Smooth muscle cell (in vitro differentiated cells): Measurements from ENCODE around the gene FAM83B. TPM values are rescaled to one million over a fixed set of nuclear protein-coding genes. Genes with fewer than 3 reads are reported as not detected.

Experiments used
- DNase-seq: peaks from one replicate; lab custom pipeline; 2025; ENCODE audit not compliant: unreplicated experiment; lab: John Stamatoyannopoulos, UW
- H2AFZ ChIP-seq: fragments of 200-600 bp; sonication (generic); 2 replicates; pipeline ENCODE4 v1.6.0; 2016; ENCODE audit warnings: antibody characterized with exemption, low read depth, mild to moderate bottlenecking
- H3F3A ChIP-seq: fragments of 200-600 bp; sonication (generic); 2 replicates; pipeline ENCODE4 v1.6.0; 2017; ENCODE audit warnings: antibody characterized with exemption, low read depth
- H3K27ac ChIP-seq: fragments of 200-600 bp; sonication (generic); 2 replicates; pipeline ENCODE4 v1.5.1; 2016; ENCODE audit warnings: low read depth, mild to moderate bottlenecking
- H3K27me3 ChIP-seq: fragments of 200-600 bp; sonication (generic); 2 replicates; pipeline ENCODE4 v1.6.1; 2016; ENCODE audit warnings: low read depth, mild to moderate bottlenecking
- H3K36me3 ChIP-seq: fragments of 200-600 bp; sonication (generic); 2 replicates; pipeline ENCODE4 v1.5.1; 2016; ENCODE audit warnings: low read depth
- H3K4me1 ChIP-seq: fragments of 200-600 bp; sonication (generic); 2 replicates; pipeline ENCODE4 v1.5.1; 2016; ENCODE audit warnings: low read depth
- H3K4me2 ChIP-seq: fragments of 200-600 bp; sonication (generic); 2 replicates; pipeline ENCODE4 v1.6.0; 2016; ENCODE audit warnings: mild to moderate bottlenecking
- H3K4me3 ChIP-seq: fragments of 200-600 bp; sonication (generic); 2 replicates; pipeline ENCODE4 v1.5.1; 2016; ENCODE audit warnings: mild to moderate bottlenecking
- H3K79me2 ChIP-seq: fragments of 200-600 bp; sonication (generic); 2 replicates; pipeline ENCODE4 v1.6.0; 2016; ENCODE audit warnings: low read depth, mild to moderate bottlenecking
- H3K9ac ChIP-seq: fragments of 200-600 bp; sonication (generic); 2 replicates; pipeline ENCODE4 v1.6.0; 2016; ENCODE audit warnings: low read depth
- H3K9me3 ChIP-seq: fragments of 200-600 bp; sonication (generic); replicated peaks from 2 replicates; pipeline ENCODE4 v1.5.1; 2016; ENCODE audit warnings: low read depth
- H4K20me1 ChIP-seq: fragments of 200-600 bp; sonication (generic); 2 replicates; pipeline ENCODE4 v1.6.0; 2016; ENCODE audit warnings: low read depth
- WGBS: methylation state at CpG from one replicate; pipeline ENCODE4 v1.1.7; 2016; ENCODE audit warnings: low lambda C conversion rate; 5-methylcytosine and 5-hydroxymethylcytosine counted together
- polyA plus RNA-seq: library from polyadenylated mRNA; unstranded; fragments of >200 nt; fragmentation: Nextera tagmentation; extraction: Ambion mirVana; gene quantifications from 2 replicates; pipeline ENCODE4 v1.2.1, GENCODE V29; 2016
- total RNA-seq: library from RNA; depleted of rRNA; stranded (reverse); fragments of >200 nt; gene quantifications from 2 replicates; pipeline ENCODE4 v1.2.3, GENCODE V29; 2014
- TF ChIP-seq, protein P1 (sequence below): fragments of 200-600 bp; sonication (generic); IDR thresholded peaks from 2 replicates; pipeline ENCODE4 v1.5.1; 2017; ENCODE audit warnings: borderline replicate concordance, mild to moderate bottlenecking, antibody characterized with exemption; ENCODE audit not compliant: insufficient read depth, poor library complexity, severe bottlenecking

The FAM83B gene
- total and polyA plus RNA-seq, 2 experiments from 2014 or later, result 1.1 to 28.7 TPM

DNA sequence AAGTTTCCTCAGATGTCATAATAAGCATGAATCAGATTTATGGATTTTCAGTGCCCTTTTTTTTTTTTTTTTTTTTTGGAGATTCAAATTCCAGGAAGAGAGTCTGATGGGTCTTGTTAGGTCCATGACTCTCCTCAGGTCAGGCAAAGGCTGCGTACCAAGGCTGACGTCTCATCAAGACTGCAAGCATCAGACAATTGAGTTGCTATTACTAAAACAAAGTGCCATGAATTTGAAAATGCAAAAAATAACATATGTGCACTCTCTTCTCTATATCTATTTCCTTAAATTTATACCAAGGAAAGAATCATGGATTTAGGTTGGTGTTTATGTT is 134.7 kb downstream of the FAM83B start:
- H4K20me1 ChIP-seq, result no peaks in the 10 kb centered on the region
- no peaks in the 10 kb centered on the region for H3K4me1 ChIP-seq
- H3K9ac ChIP-seq, result no peak overlapping the region
- H3K27ac ChIP-seq, result no peak overlapping the region
- no peak overlapping the region for H3K4me3 ChIP-seq
- H3K27me3 ChIP-seq, result no peaks in the 10 kb centered on the region
- H3F3A ChIP-seq, result no peaks in the 10 kb centered on the region
- no peaks in the 10 kb centered on the region for H3K9me3 ChIP-seq
- WGBS, result 100% methylated on average over 2 of the region's 2 CpGs
- TF ChIP-seq, protein P1, sequence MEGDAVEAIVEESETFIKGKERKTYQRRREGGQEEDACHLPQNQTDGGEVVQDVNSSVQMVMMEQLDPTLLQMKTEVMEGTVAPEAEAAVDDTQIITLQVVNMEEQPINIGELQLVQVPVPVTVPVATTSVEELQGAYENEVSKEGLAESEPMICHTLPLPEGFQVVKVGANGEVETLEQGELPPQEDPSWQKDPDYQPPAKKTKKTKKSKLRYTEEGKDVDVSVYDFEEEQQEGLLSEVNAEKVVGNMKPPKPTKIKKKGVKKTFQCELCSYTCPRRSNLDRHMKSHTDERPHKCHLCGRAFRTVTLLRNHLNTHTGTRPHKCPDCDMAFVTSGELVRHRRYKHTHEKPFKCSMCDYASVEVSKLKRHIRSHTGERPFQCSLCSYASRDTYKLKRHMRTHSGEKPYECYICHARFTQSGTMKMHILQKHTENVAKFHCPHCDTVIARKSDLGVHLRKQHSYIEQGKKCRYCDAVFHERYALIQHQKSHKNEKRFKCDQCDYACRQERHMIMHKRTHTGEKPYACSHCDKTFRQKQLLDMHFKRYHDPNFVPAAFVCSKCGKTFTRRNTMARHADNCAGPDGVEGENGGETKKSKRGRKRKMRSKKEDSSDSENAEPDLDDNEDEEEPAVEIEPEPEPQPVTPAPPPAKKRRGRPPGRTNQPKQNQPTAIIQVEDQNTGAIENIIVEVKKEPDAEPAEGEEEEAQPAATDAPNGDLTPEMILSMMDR, result no peak
- H2AFZ ChIP-seq, result no peak overlapping the region
- no peak for DNase-seq
- no peaks in the 10 kb centered on the region for H3K79me2 ChIP-seq
- no peak overlapping the region for H3K4me2 ChIP-seq
- no peaks in the 10 kb centered on the region for H3K36me3 ChIP-seq

DNA sequence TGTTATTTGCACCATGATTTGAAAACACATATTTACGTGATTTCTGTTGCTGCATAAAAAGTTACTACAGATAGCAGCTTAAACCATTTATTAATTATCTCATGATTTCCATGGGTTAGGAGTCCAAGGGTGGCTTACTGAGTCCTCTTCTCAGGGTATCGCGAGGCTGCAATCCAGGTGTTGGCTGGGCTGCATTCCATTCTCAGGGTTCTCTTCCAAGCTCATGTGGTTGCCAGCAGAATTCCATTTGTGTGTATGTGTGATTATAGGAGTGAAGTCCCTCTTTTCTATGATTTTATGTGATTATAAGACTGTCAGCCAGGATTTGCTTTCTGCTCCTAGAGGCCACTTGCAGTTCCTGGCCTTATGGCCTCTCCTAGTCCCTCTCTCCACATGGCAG is 135.1 kb downstream of the FAM83B start:
- TF ChIP-seq, protein P1, result no peak
- no peaks in the 10 kb centered on the region for H3K79me2 ChIP-seq
- H3F3A ChIP-seq, result no peaks in the 10 kb centered on the region
- no peak overlapping the region for H3K27ac ChIP-seq
- no peak overlapping the region for H3K4me3 ChIP-seq
- DNase-seq, result no peak
- H3K27me3 ChIP-seq, result no peaks in the 10 kb centered on the region
- no peaks in the 10 kb centered on the region for H3K36me3 ChIP-seq
- no peak overlapping the region for H3K9ac ChIP-seq
- H4K20me1 ChIP-seq, result no peaks in the 10 kb centered on the region
- no peaks in the 10 kb centered on the region for H3K4me1 ChIP-seq
- H3K9me3 ChIP-seq, result no peaks in the 10 kb centered on the region
- H2AFZ ChIP-seq, result no peak overlapping the region
- 90% methylated on average over 3 of the region's 3 CpGs for WGBS
- no peak overlapping the region for H3K4me2 ChIP-seq

DNA sequence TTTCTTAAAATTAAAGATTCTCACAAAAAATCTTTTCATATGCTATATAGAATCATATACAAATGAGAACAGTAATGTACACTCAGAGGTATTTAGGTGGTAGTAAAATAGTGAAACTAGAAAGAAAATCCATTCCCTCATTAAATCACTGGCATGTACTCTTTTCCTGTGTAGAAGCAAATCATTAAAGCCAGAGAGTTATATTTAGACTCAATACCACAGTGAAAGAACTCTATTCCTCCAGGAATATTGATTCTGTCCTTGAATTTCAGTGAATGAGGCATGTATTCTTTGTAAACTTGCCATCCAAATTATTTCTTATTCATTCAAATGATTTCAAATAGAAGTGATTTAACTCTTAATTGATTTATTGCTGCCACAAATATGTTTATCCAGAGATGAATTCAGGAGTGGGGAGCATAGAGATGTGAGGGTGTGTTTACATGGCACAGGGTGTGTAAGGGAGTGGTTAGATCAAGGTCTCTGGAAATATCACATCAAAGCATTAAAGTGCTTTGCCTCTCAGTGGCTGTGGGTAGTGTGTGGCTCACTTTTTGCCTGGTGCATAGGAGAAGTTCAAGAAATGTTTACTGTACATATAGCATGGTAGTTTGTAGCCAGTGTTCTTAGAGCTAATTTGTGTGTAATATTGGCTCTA is 141.2 kb downstream of the FAM83B start:
- no peaks in the 10 kb centered on the region for H3K36me3 ChIP-seq
- no peaks in the 10 kb centered on the region for H3K27me3 ChIP-seq
- no peaks in the 10 kb centered on the region for H3K79me2 ChIP-seq
- no peaks in the 10 kb centered on the region for H3K4me1 ChIP-seq
- H3K9ac ChIP-seq, result no peak overlapping the region
- no peak overlapping the region for H3K4me2 ChIP-seq
- H3K9me3 ChIP-seq, result no peaks in the 10 kb centered on the region
- TF ChIP-seq, protein P1, result no peak
- no peak overlapping the region for H3K4me3 ChIP-seq
- no peaks in the 10 kb centered on the region for H3F3A ChIP-seq
- H3K27ac ChIP-seq, result no peak overlapping the region
- H2AFZ ChIP-seq, result no peak overlapping the region
- DNase-seq, result no peak
- no peaks in the 10 kb centered on the region for H4K20me1 ChIP-seq

DNA sequence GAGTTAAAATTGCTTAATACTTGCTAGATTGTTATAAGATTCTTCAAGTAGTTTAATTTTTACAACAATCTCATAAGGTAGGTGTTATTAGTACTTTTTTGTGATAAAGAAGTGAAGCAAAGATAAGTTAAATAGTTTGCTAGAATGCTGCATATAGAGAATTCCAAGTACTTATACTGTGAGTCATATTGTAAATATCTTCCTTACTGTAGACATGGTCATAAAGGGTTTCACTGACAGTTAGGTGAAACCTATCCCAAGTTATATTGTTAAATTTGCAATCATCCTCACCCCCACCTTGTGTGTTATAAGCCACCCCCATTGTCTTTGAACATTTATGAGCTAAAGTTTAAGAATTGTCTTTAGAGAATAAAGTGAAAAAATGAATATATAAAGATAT is 142.0 kb downstream of the FAM83B start:
- no peak overlapping the region for H3K27ac ChIP-seq
- no peaks in the 10 kb centered on the region for H4K20me1 ChIP-seq
- DNase-seq, result no peak

More for the DNA sequence above, 142.0 kb downstream of the FAM83B start:
- Histone ChIP-seq H3K9ac (no peak overlapping the region), H3K9me3 (no peaks in the 10 kb centered on the region), H2AFZ (no peak overlapping the region), H3K79me2 (no peaks in the 10 kb centered on the region), H3K27me3 (no peaks in the 10 kb centered on the region), H3K4me2 (no peak overlapping the region), H3K36me3 (no peaks in the 10 kb centered on the region), H3K4me3 (no peak overlapping the region), H3F3A (no peaks in the 10 kb centered on the region), H3K4me1 (no peaks in the 10 kb centered on the region)
- TF ChIP-seq, protein P1, result no peak
